Left lobe of liver (tissue), 2 donors: ENCODE results near the gene KRT9. TPM values are rescaled to one million over a fixed set of nuclear protein-coding genes. Genes with fewer than 3 reads are reported as not detected.
"Not testable (repeated sequence)": the region's sequence is repeated elsewhere in the genome, so short reads cannot be mapped to it uniquely, and the experiment has no call there.

Source experiments
- ATAC-seq: fragments of 200-7000 bp; cut with Tn5 transposase; one replicate; pipeline ENCODE4 v1.9.1; 2020; ENCODE audit warnings: mild to moderate bottlenecking, moderate library complexity
- DNase-seq: peaks from one replicate; pipeline ENCODE4 v3.0.0-alpha.2; 2020; ENCODE audit warnings: low spot score
- total RNA-seq: library from RNA; stranded (reverse); gene quantifications from one replicate; pipeline ENCODE4 v1.2.1, GENCODE V29; 2021
- donor health status: DM: no; HTN: no; CAD: no; lungs with moderate emphysema.
- donor health status: DM: no; HTN: yes; CAD: no.

Gene KRT9
- total RNA-seq = not detected

GRCh38 chr17:41571561-41572434 lies at the start of gene KRT9:
Gene KRT9, minus strand, starts transcription at chr17:41572059. Its CDS starts 67 bp downstream, at chr17:41571992.
- DNase-seq (no peak), ATAC-seq (no peak)

DNA sequence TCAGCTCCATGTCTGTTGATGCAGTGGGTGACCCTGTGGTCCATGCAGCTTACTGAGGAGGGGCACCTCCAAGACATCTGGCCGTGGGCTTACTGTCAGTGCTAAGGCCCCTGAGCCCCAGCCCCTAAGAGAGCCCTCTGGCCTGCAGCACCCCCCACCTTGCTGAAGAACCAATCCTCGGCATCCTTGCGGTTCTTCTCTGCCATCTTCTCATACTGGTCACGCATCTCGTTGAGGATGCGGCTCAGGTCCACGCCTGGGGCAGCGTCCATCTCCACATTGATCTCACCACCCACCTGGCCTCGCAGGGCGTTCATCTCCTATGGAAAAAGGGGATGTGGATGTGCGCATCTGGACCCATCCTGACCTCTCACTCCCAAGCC lies 49.6 kb upstream of the KRT9 start:
- DNase-seq, ATAC-seq: not testable (repeated sequence)

DNA sequence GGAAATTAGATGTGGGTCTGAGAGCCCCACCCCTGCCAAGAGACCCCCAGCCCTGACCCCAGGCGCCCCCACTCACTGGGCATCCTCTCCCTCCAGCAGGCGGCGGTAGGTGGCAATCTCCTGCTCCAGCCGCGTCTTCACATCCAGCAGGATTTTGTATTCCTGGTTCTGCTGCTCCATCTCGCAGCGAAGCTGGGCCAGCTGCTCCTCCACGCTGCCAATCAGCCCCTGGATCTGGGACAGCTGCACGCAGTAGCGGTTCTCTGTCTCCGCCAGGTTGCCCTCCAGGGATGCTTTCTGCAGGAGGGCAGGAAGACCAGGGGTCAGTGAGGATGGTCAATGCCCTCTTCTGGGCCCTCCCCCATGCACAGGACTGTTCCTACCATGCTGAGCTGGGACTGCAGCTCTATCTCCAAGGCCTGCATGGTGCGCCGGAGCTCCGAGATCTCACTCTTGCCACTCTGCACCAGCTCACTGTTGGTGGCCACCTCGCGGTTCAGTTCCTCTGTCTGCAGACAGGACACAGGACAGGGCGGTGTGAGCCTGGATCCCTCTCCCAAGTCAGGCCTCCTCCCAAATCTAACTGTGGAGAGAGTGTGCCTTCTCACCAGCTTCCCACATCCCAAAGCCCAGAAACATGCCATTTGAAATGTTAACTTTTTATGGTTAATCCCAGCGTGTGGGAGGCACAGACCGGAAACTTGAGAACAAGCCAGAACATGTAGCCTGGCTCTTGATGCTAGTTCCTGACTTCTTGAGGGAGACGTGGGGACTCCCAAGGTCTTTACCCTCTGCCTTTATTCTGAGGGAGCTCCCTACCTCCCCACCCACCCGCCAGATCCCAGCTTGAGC lies 49.0 kb upstream of the KRT9 start:
- DNase-seq = no peak
- ATAC-seq = no peak

- not testable (repeated sequence) for DNase-seq, ATAC-seq
These were observed 48.2 kb upstream of the KRT9 start for GRCh38 chr17:41619927-41620582.

GRCh38 chr17:41619036-41619926 lies 47.4 kb upstream of the KRT9 start:
- ATAC-seq (no peak), DNase-seq (no peak)

GRCh38 chr17:41618341-41619035 lies 46.6 kb upstream of the KRT9 start:
- no peak for DNase-seq
- ATAC-seq = no peak

GRCh38 chr17:41617698-41618097 lies 45.8 kb upstream of the KRT9 start:
- no peak for DNase-seq
- ATAC-seq = no peak

DNA sequence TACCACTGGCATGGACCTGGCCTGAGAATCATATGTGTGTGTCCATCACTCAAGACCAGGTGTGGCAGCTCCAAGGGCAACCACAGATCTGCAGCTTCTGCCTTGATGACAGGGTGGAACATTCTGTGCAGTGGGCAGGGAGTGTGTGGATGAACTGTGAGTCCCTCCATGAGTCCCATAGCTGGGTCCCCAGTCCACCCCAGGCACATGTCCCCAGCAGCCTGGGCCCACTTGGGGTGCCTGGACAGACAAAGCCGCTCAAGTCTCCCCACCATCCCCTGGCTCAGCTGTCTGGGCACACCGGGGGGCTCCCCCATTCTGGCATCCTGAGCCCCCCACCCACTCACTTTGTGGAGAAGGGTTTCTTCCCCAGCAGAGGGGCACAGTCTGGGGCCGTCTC lies 45.3 kb upstream of the KRT9 start:
- DNase-seq (no peak), ATAC-seq (no peak)

GRCh38 chr17:41616486-41616885 lies 44.6 kb upstream of the KRT9 start:
- ATAC-seq, DNase-seq: not testable (repeated sequence)

- ATAC-seq = no peak
- no peak for DNase-seq
These were observed 43.6 kb upstream of the KRT9 start for GRCh38 chr17:41615454-41615853.

DNA sequence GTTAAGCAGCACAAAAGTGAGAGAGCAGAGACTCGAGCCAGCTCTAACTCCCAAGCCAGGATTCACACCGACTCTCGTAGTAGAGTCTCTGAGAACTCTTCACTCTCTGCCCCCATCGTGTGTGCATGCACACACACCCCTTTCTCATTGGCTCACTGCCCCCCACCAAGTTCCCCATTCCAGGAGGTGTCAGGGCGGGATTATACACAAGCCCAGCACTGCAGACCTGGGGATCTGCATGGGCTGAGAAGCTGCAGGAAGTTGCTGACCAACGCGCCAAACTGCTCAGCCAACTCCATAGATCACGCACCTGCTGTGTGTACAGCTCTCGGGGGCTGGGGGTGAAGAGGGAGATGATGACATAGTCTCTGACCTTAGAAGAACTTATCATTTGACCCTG lies 42.9 kb upstream of the KRT9 start:
- not testable (repeated sequence) for DNase-seq, ATAC-seq

DNA sequence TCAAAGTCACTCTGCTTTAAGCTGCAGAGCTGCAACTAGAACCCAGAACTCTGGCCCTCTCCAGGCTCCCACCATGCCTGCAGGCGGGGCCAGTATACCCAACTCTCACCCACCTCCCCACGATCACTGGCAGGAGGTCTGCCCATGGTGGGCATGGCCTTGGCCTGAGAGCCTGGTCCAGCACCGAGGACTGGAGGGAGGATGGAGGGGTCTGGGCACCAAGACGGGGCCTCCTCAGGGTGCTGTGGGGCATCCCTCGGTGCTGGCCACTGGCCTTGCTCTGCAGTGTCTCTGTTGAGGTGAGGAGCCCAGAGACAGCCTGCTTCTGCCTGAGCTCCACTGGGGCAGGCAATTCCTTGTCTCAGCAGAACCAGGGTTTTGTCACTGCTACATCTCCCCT lies 42.2 kb upstream of the KRT9 start:
- DNase-seq = no peak

DNA sequence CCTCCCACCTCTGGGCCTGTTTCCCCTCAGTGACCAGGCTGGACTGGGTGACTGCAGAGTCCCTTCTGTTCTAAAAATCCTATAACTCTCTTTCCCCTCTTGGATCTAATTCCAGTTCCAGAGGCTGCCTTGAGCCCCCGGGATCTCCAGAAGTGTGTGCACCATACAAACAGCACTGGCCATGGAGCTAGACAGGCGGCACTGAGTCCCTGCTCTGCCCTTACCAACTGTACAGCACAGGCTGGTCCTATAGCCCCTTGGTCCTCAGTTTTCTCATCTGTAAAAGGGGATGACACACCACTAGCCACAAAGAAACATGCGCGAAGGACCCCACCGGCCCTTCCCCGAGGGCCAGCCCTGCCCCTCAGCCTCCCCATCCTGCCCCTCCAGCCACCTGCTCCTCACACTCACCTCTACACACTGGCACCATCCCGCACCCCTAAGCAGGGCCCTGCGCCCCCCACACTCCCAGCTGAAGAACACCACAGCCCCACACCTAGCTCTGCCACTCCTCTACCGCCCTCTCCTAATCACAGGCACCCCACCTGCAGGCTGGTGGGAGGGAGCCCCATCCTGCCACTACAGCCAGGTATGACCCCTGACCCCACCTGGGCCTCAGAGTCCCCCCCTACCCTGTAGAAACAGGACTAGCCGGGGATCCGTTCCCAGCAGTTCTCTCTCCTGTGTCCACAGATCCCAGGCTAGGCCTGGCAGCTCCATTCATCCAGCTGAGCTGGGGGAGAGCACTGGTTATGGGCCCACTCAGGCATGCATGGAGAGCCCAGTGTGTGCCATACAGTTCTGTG lies 41.6 kb upstream of the KRT9 start:
- ATAC-seq (no peak), DNase-seq (no peak)

More for the DNA sequence above, 42.2 kb upstream of the KRT9 start:
- no peak for ATAC-seq

- not testable (repeated sequence) for DNase-seq, ATAC-seq
These were observed 40.7 kb upstream of the KRT9 start, which contains the start of gene KRT16 for GRCh38 chr17:41612376-41613160. Gene KRT16, minus strand, starts transcription at chr17:41612767. Its CDS starts 79 bp downstream, at chr17:41612688.

GRCh38 chr17:41610965-41611640 lies 39.2 kb upstream of the KRT9 start:
- ATAC-seq (no peak), DNase-seq (no peak)

GRCh38 chr17:41610061-41610517 lies 38.2 kb upstream of the KRT9 start:
- ATAC-seq, DNase-seq: not testable (repeated sequence)

GRCh38 chr17:41606930-41607329 lies 35.1 kb upstream of the KRT9 start:
- DNase-seq, ATAC-seq: not testable (repeated sequence)
